Measurements from ENCODE around the gene ZFYVE16.
"Not testable (repeated sequence)": the region's sequence is repeated elsewhere in the genome, so short reads cannot be mapped to it uniquely, and the experiment has no call there.

DNA sequence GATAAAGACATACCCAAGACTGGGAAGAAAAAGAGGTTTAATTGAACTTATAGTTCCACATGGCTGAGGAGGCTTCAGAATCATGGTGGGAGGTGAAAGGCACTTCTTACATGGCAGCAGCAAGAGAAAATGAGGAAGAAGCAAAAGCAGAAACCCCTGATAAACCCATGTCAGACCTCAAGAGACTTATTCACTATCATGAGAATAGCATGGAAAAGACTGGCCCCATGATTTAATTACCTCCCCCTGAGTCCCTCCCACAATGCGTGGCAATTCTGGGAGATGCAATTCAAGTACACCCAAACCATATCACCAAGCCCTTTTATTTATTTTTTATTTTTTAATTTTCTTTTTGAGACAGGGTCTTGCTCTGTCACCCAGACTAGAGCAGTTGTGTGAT lies 7.5 kb upstream of the ZFYVE16 start:
- TF ChIP-seq CTCF (IDR thresholded peaks at IDR 0.05; ENCODE audit: low read depth, low read length); EZH2phosphoT487 (IDR thresholded peaks at IDR 0.05; ENCODE audit: low read depth): not testable (repeated sequence)

All from OCI-LY3 (cell line).